HCT116 (cell line): ENCODE data around the gene DHX57. TPM values are rescaled to one million over a fixed set of nuclear protein-coding genes. Genes with fewer than 3 reads are reported as not detected.

ENCODE experiments used
- ATAC-seq: fragments of 200-7000 bp; cut with Tn5 transposase; 2 replicates; pipeline ENCODE4 v1.9.1; 2020; ENCODE audit warnings: mild to moderate bottlenecking, moderate library complexity
- BruUV-seq: library from RNA; stranded (reverse); fragments of 400-500 nt; replicated peaks from 2 replicates; lab custom pipeline; 2021; lab: Mats Ljungman, UMichigan
- CTCF ChIA-PET: fragments of 300-600 bp; sonication (Branson Sonifier 250); formaldehyde crosslinking; loops from one replicate; lab custom pipeline; 2021; ENCODE audit warnings: antibody characterized with exemption; lab: Charles Lee
- POLR2A ChIA-PET: fragments of 300-600, 350-600 bp; sonication (Branson Sonifier 250); formaldehyde crosslinking; loops from one replicate; lab custom pipeline; 2021; ENCODE audit warnings: antibody characterized with exemption; lab: Charles Lee
- RAD21 ChIA-PET, 2 experiments: fragments of 300-600 bp; sonication (Branson Sonifier 250); formaldehyde crosslinking; loops; one replicate each; lab custom pipeline; 2023; ENCODE audit warnings: low total read pairs in 2 of 2; ENCODE audit not compliant: uncharacterized antibody in 2 of 2, unreplicated experiment in 2 of 2, low non-redundant PET in 1 of 2; lab: Charles Lee
- DNase-seq: peaks from one replicate; pipeline ENCODE4 v3.0.0-alpha.2; 2010; ENCODE audit warnings: low read depth, low spot score
- H2AFZ ChIP-seq: fragments of 200-600 bp; shearing (Covaris generic), sonication (generic); 2 replicates; pipeline ENCODE4 v1.6.1; 2017; ENCODE audit warnings: low read depth, mixed run types, mixed read lengths, antibody characterized with exemption, low read length; ENCODE audit not compliant: poor library complexity, severe bottlenecking
- H3K27ac ChIP-seq: 2 replicates; pipeline ENCODE4 v1.5.1; 2012; ENCODE audit warnings: low read depth, low read length
- H3K27me3 ChIP-seq: fragments of 200-600 bp; sonication (generic); 2 replicates; pipeline ENCODE4 v1.6.1; 2016; ENCODE audit warnings: mixed run types, low read length, mixed read lengths; ENCODE audit not compliant: insufficient read depth
- H3K36me3 ChIP-seq, 2 experiments: fragments of 200-500 bp in 1 of 2; fragments of 200-600 bp in 1 of 2; sonication (Bioruptor generic) in 1 of 2; sonication (generic) in 1 of 2; 2 replicates each; pipeline versions ENCODE4 v1.5.1 to v1.6.1; 2014 to 2016; ENCODE audit warnings: low read length in 2 of 2, inconsistent platforms in 1 of 2, mixed read lengths in 1 of 2, mixed run types in 1 of 2; ENCODE audit not compliant: insufficient read depth in 2 of 2, control insufficient read depth in 1 of 2
- H3K4me1 ChIP-seq, 2 experiments: fragments of 200-600 bp in 1 of 2; sonication (generic) in 1 of 2; 2 replicates each; pipeline versions ENCODE4 v1.5.1 to v1.6.1; 2012 to 2017; ENCODE audit warnings: low read length in 2 of 2, inconsistent platforms in 1 of 2, mild to moderate bottlenecking in 1 of 2, mixed read lengths in 1 of 2, mixed run types in 1 of 2, moderate library complexity in 1 of 2; ENCODE audit not compliant: insufficient read depth in 2 of 2, control insufficient read depth in 1 of 2
- H3K4me2 ChIP-seq: fragments of 200-600 bp; sonication (generic); 2 replicates; pipeline ENCODE4 v1.6.1; 2017; ENCODE audit warnings: mixed run types, low read length, mixed read lengths
- H3K4me3 ChIP-seq, 2 experiments: fragments of 200-600 bp in 1 of 2; sonication (generic) in 1 of 2; replicated peaks in 1 of 2; 2 replicates each; pipeline ENCODE4 v1.5.1; 2011 to 2016; ENCODE audit warnings: low read length in 2 of 2, control low read depth in 1 of 2, low read depth in 1 of 2, mild to moderate bottlenecking in 1 of 2, mixed read lengths in 1 of 2, mixed run types in 1 of 2
- H3K79me2 ChIP-seq: fragments of 200-600 bp; sonication (generic); 2 replicates; pipeline ENCODE4 v1.6.1; 2017; ENCODE audit warnings: mild to moderate bottlenecking, mixed run types, low read length, moderate library complexity, mixed read lengths; ENCODE audit not compliant: insufficient read depth
- H3K9ac ChIP-seq: fragments of 200-600 bp; sonication (generic); 2 replicates; pipeline ENCODE4 v1.6.1; 2016; ENCODE audit warnings: low read length, mixed read lengths
- H3K9me2 ChIP-seq: fragments of 200-600 bp; sonication (generic), shearing (Covaris generic); 2 replicates; pipeline ENCODE4 v1.6.1; 2017; ENCODE audit warnings: mixed run types, mild to moderate bottlenecking, moderate library complexity; ENCODE audit not compliant: insufficient read depth
- H3K9me3 ChIP-seq, 2 experiments: fragments of 200-500 bp in 1 of 2; fragments of 200-600 bp in 1 of 2; sonication (Bioruptor generic) in 1 of 2; sonication (generic) in 1 of 2; 2 replicates each; pipeline ENCODE4 v1.6.1; 2014 to 2017; ENCODE audit warnings: low read length in 2 of 2, mixed read lengths in 2 of 2, inconsistent platforms in 1 of 2, low read depth in 1 of 2, mild to moderate bottlenecking in 1 of 2, mixed run types in 1 of 2, moderate library complexity in 1 of 2; ENCODE audit not compliant: control insufficient read depth in 1 of 2, insufficient read depth in 1 of 2
- H4K20me1 ChIP-seq: fragments of 200-600 bp; sonication (generic), shearing (Covaris generic); 2 replicates; pipeline ENCODE4 v1.6.1; 2017; ENCODE audit warnings: mixed run types, mild to moderate bottlenecking, moderate library complexity; ENCODE audit not compliant: insufficient read depth
- CBX3 ChIP-seq: IDR thresholded peaks from 2 replicates; pipeline ENCODE4 v1.6.1; 2012; ENCODE audit warnings: low read depth
- EGR1 ChIP-seq: IDR thresholded peaks from 2 replicates; pipeline ENCODE4 v1.6.1; 2012; ENCODE audit warnings: low read depth
- EZH2 ChIP-seq: fragments of 200-600 bp; sonication (generic); IDR thresholded peaks from 2 replicates; pipeline ENCODE4 v1.6.1; 2017; ENCODE audit warnings: antibody characterized with exemption, mixed run types
- EZH2phosphoT487 ChIP-seq: fragments of 200-600 bp; IDR thresholded peaks from 2 replicates; pipeline ENCODE4 v1.6.1; 2018; ENCODE audit warnings: antibody characterized with exemption, borderline replicate concordance
- FOSL1 ChIP-seq: IDR thresholded peaks from 2 replicates; pipeline ENCODE4 v1.6.1; 2012; ENCODE audit warnings: low read depth
- JUND ChIP-seq: IDR thresholded peaks from 2 replicates; pipeline ENCODE4 v1.6.1; 2012
- POLR2AphosphoS5 ChIP-seq: IDR thresholded peaks from 2 replicates; pipeline ENCODE4 v1.6.1; 2011; ENCODE audit warnings: mild to moderate bottlenecking, low read depth, low read length, moderate library complexity
- SIN3A ChIP-seq: IDR thresholded peaks from 2 replicates; pipeline ENCODE4 v1.6.1; 2012; ENCODE audit warnings: low read depth
- SP1 ChIP-seq: IDR thresholded peaks from 2 replicates; pipeline ENCODE4 v1.6.1; 2012; ENCODE audit warnings: low read depth
- TCF7L2 ChIP-seq: IDR thresholded peaks from 2 replicates; pipeline ENCODE4 v1.7.0; 2011; ENCODE audit warnings: borderline replicate concordance, inconsistent platforms; ENCODE audit not compliant: insufficient read depth, insufficient read length; ENCODE audit errors: extremely low read depth
- YY1 ChIP-seq: IDR thresholded peaks from 2 replicates; pipeline ENCODE4 v1.6.1; 2011; ENCODE audit warnings: low read length, low read depth, moderate library complexity, mild to moderate bottlenecking; ENCODE audit not compliant: insufficient replicate concordance; ENCODE audit errors: extremely low read depth
- ZFX ChIP-seq: fragments of 450-650 bp; IDR thresholded peaks from 2 replicates; pipeline ENCODE4 v1.6.1; 2017
- intact Hi-C: fragments of 100-400 bp; cut with micrococcal nuclease; formaldehyde crosslinking; loops from 2 replicates; pipeline ENCODE4 v1.10.0; 2022
- total RNA-seq: library from RNA; stranded (reverse); gene quantifications from one replicate; pipeline ENCODE4 v1.2.1, GENCODE V29; 2021; ENCODE audit not compliant: unreplicated experiment
- TF ChIP-seq, protein P1 (sequence below): IDR thresholded peaks from 2 replicates; pipeline ENCODE4 v1.6.1; 2011; ENCODE audit warnings: mild to moderate bottlenecking, low read length, moderate library complexity; ENCODE audit not compliant: insufficient replicate concordance; ENCODE audit errors: extremely low read depth
- TF ChIP-seq, protein P2 (sequence below): IDR thresholded peaks from 2 replicates; pipeline ENCODE4 v1.6.1; 2012
- TF ChIP-seq, protein P3 (sequence below): IDR thresholded peaks from 2 replicates; pipeline ENCODE4 v1.6.1; 2012; ENCODE audit warnings: low read depth
- TF ChIP-seq, protein P4 (sequence below): IDR thresholded peaks from 2 replicates; pipeline ENCODE4 v1.6.1; 2012
- TF ChIP-seq, protein P5 (sequence below), 3 experiments: fragments of 200-600 bp in 1 of 3; sonication (generic) in 1 of 3; IDR thresholded peaks in 2 of 3; conservative IDR thresholded peaks in 1 of 3; 2 replicates each; pipeline ENCODE4 v1.5.1; 2012 to 2017; ENCODE audit warnings: low read depth in 2 of 3, low read length in 2 of 3, antibody characterized with exemption in 1 of 3, borderline replicate concordance in 1 of 3, control low read depth in 1 of 3, mild to moderate bottlenecking in 1 of 3, mixed read lengths in 1 of 3, mixed run types in 1 of 3, moderate library complexity in 1 of 3; ENCODE audit not compliant: insufficient read depth in 1 of 3

The DHX57 gene
- total RNA-seq, 1 experiment from 2014 or later = 19.4 TPM

DNA sequence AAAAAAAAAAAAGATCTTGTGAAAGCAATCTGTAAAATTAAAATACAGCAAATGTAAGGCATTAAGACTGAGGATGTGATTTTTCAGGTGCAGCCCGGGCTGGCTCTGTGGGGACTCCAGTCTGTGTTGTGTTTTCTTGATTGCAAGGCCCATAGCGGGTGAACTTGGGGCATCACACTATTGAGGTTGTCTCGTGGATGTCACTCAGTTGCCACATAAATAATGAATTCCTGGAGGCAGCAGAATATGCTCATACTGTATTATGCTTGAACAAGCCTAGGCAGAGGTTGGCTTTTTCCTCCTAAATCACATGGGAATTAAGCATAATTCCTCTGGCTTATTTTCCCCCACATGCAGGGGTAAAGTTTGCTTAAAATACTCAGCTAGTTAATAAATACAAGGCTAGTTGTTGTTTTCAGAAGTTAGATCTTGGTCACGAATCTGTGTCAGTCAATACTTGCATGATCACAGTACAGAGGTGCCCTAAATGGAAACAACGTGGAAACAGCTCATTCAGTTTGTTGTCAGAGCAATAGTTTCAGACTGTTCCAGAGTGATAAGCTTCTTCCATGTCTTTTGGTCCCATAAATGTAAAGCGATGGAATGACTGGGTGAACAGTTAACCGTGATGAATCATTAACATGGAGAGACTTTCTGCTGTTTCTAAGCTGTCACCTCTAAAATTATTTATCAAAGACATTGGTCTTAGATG is 81.3 kb downstream of the DHX57 start:
- Histone ChIP-seq H3K4me3 (no peak overlapping the region), H4K20me1 (no peaks in the 10 kb centered on the region), H3K79me2 (no peaks in the 10 kb centered on the region), H3K27ac (no peak overlapping the region), H3K4me1 (peaks cover 0 to 8% of the 10 kb centered on the region in 2 experiments; a peak in 1 of 4 replicates), H3K9me3 (no peaks in the 10 kb centered on the region), H2AFZ (no peak overlapping the region), H3K27me3 (no peaks in the 10 kb centered on the region), H3K9me2 (no peaks in the 10 kb centered on the region), H3K36me3 (no peaks in the 10 kb centered on the region), H3K4me2 (no peak overlapping the region)
- intact Hi-C loops = no loop called here
- ChIA-PET POLR2A (no interaction called here), CTCF (no interaction called here), RAD21 (no interaction called here)
- BruUV-seq = no TSS peak
- no peak for ATAC-seq
- no peak for DNase-seq
- TF ChIP-seq, protein P1, sequence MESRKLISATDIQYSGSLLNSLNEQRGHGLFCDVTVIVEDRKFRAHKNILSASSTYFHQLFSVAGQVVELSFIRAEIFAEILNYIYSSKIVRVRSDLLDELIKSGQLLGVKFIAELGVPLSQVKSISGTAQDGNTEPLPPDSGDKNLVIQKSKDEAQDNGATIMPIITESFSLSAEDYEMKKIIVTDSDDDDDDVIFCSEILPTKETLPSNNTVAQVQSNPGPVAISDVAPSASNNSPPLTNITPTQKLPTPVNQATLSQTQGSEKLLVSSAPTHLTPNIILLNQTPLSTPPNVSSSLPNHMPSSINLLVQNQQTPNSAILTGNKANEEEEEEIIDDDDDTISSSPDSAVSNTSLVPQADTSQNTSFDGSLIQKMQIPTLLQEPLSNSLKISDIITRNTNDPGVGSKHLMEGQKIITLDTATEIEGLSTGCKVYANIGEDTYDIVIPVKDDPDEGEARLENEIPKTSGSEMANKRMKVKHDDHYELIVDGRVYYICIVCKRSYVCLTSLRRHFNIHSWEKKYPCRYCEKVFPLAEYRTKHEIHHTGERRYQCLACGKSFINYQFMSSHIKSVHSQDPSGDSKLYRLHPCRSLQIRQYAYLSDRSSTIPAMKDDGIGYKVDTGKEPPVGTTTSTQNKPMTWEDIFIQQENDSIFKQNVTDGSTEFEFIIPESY = no peak
- no peak for TF ChIP-seq SP1
- TF ChIP-seq TCF7L2 = no peak
- TF ChIP-seq, protein P2, sequence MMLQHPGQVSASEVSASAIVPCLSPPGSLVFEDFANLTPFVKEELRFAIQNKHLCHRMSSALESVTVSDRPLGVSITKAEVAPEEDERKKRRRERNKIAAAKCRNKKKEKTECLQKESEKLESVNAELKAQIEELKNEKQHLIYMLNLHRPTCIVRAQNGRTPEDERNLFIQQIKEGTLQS = no peak
- TF ChIP-seq, protein P3, sequence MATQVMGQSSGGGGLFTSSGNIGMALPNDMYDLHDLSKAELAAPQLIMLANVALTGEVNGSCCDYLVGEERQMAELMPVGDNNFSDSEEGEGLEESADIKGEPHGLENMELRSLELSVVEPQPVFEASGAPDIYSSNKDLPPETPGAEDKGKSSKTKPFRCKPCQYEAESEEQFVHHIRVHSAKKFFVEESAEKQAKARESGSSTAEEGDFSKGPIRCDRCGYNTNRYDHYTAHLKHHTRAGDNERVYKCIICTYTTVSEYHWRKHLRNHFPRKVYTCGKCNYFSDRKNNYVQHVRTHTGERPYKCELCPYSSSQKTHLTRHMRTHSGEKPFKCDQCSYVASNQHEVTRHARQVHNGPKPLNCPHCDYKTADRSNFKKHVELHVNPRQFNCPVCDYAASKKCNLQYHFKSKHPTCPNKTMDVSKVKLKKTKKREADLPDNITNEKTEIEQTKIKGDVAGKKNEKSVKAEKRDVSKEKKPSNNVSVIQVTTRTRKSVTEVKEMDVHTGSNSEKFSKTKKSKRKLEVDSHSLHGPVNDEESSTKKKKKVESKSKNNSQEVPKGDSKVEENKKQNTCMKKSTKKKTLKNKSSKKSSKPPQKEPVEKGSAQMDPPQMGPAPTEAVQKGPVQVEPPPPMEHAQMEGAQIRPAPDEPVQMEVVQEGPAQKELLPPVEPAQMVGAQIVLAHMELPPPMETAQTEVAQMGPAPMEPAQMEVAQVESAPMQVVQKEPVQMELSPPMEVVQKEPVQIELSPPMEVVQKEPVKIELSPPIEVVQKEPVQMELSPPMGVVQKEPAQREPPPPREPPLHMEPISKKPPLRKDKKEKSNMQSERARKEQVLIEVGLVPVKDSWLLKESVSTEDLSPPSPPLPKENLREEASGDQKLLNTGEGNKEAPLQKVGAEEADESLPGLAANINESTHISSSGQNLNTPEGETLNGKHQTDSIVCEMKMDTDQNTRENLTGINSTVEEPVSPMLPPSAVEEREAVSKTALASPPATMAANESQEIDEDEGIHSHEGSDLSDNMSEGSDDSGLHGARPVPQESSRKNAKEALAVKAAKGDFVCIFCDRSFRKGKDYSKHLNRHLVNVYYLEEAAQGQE = no peak
- TF ChIP-seq CBX3 = no peak
- TF ChIP-seq EZH2 = no peak
- TF ChIP-seq FOSL1 = no peak
- TF ChIP-seq, protein P4, sequence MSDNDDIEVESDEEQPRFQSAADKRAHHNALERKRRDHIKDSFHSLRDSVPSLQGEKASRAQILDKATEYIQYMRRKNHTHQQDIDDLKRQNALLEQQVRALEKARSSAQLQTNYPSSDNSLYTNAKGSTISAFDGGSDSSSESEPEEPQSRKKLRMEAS = no peak
- TF ChIP-seq JUND = no peak
- TF ChIP-seq POLR2AphosphoS5 = no peak
- TF ChIP-seq, protein P5, sequence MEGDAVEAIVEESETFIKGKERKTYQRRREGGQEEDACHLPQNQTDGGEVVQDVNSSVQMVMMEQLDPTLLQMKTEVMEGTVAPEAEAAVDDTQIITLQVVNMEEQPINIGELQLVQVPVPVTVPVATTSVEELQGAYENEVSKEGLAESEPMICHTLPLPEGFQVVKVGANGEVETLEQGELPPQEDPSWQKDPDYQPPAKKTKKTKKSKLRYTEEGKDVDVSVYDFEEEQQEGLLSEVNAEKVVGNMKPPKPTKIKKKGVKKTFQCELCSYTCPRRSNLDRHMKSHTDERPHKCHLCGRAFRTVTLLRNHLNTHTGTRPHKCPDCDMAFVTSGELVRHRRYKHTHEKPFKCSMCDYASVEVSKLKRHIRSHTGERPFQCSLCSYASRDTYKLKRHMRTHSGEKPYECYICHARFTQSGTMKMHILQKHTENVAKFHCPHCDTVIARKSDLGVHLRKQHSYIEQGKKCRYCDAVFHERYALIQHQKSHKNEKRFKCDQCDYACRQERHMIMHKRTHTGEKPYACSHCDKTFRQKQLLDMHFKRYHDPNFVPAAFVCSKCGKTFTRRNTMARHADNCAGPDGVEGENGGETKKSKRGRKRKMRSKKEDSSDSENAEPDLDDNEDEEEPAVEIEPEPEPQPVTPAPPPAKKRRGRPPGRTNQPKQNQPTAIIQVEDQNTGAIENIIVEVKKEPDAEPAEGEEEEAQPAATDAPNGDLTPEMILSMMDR (IDR thresholded peaks at IDR 0.05 in 2 of 3, conservative IDR thresholded peaks at IDR 0.05 in 1 of 3; ENCODE audit: borderline replicate concordance in 1 of 3, insufficient read depth in 1 of 3, low read depth in 2 of 3, low read length in 2 of 3) = no peak
- TF ChIP-seq SIN3A = no peak
- no peak for TF ChIP-seq ZFX
- TF ChIP-seq EGR1 = no peak
- no peak for TF ChIP-seq YY1
- TF ChIP-seq EZH2phosphoT487 = no peak
- TF ChIP-seq, all 23 proteins: peak for 0
- H3K9ac ChIP-seq = no peak overlapping the region
